GM19239 (cell line): ENCODE measurements around the gene ARHGDIG.
A peak's percentile ranks its signal among the peaks of the same experiment; 100 is the strongest.
"Not testable (repeated sequence)": the region's sequence is repeated elsewhere in the genome, so short reads cannot be mapped to it uniquely, and the experiment has no call there.

Source experiments
- DNase-seq: peaks from one replicate; pipeline ENCODE4 v3.0.0; 2011; ENCODE audit warnings: low spot score; ENCODE audit not compliant: insufficient read length
- FAIRE-seq: peaks from 2 replicates; lab custom pipeline; 2011; peaks lifted over from hg19 to GRCh38; lab: Jason Lieb, UNC

ARHGDIG gene

DNA sequence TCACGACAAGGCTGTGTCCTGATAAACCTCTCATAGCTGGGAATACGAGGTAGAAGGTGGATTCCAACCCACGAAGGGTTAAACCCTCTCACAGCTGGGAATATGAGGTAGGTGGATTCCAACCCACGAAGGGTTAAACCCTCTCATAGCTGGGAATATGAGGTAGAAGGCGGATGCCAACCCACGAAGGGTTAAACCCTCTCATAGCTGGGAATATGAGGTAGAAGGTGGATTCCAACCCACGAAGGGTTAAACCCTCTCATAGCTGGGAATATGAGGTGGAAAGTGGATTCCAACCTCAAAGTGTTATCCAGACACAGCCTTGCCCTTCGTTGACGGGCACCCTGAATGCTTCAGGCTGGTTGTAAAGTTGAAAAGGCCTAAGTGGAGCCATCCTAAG lies 41.1 kb downstream of the ARHGDIG start:
- FAIRE-seq (no peak), DNase-seq (no peak)

GRCh38 chr16:322476-323143 lies 42.2 kb downstream of the ARHGDIG start:
- DNase-seq = no peak
- FAIRE-seq = no peak

DNA sequence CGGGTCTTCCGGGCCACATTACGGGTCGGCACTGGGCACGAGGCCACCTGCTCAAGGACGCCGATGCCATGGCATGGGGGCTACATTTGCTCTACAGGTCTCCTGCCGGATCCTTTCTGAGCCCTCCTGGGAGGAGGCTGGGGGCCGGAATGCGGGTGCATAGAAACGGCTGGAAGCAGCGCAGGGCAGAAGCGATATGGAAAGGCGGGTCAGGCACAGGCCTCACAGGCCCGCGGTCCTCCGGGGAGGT lies 43.7 kb downstream of the ARHGDIG start:
- FAIRE-seq (no peak), DNase-seq (no peak)

GRCh38 chr16:324451-325334 lies 44.3 kb downstream of the ARHGDIG start:
- DNase-seq (peak; percentile 68), FAIRE-seq (peak; percentile 75)

DNA sequence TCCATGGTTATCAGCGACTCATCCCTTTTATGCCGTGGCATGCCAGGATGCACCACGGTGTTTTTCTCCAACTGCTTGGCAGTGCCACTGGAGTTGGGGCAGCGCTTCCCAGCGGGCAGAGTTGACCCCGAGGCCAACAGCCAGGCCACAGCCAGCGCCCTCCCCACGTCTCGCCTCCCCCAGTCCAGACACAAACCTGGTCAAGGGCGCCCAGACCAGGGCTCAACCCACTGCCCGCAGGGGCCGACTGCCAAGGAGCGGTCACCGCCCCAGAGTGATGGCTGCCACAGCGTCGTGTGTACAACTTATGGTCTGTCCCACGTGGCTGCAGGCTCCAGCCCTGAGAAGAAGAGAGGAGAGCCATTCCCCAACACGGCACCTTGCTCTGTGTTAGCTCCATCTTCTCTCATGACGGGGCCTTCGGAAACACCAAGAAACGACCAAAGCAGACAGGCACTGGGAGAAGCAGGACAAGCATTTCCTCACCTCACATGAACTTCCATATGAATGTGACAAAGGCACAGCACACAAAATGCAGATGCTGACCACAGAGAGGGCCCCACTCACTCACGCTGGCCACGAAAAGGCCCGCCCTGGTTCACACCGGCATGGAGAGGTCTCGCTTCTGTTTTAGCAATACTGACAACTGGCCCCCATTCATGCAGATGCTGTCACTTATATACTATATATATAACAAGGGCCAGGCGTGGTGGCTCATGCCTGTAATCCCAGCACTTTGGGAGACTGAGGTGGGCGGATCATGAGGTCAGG lies 45.2 kb downstream of the ARHGDIG start:
- DNase-seq (no peak), FAIRE-seq (no peak)

DNA sequence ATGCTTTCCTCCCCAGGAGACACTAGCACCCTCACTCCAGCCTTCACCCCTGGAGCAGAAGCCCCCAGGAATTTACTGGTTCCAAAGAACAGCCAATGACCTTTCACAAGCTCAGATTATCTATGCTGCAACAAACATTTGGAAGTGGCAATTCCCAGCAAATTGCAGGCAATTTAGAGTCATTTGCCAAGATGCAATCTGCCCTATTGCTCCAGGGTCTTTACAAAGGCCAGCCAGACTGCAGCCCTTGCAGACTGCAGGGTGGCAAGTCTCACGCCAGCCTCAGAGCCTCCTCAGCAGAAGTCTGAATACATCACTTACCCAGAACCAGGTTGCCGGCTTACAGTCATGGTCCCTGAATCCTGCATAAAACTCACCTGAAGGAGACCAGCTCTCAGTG lies 50.4 kb downstream of the ARHGDIG start:
- no peak for FAIRE-seq
- no peak for DNase-seq

DNA sequence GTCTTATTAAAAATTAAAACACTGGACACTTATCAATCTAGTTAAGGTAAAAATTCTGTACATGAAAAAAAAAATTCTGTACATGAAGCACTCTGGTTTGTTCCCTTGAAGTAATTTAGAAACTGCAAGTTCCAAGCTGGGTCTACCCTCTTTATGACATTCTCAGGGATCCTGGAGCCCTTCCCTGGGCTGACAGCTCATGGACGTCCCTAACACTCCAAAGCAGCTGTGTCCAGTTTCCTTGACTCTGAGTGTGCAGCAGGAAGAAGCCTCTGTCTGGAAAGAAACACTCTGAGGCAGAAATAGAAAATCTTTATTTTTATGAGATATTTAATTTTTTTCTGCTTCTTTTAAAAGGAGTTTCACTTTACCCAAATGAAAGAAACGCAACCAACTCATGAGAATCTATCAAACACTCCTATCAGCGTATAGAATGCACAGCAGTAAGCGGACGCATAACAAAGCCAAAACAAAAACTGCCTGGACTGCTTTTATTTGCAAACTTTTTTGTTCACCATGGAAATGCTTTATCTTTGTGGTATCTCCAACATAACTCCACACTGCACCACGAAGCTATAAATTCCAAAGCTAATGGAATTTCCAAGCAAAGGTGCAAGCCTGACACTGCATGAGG lies 50.9 kb downstream of the ARHGDIG start:
- not testable (repeated sequence) for DNase-seq, FAIRE-seq
